CD4-positive, alpha-beta T cell treated with Interleukin-1 beta for 1 hour (primary cell): ENCODE measurements around the gene BSN.
"Not testable (repeated sequence)": the region's sequence is repeated elsewhere in the genome, so short reads cannot be mapped to it uniquely, and the experiment has no call there.

Source experiments
- DNase-seq, 2 donors: peaks; one replicate each; pipeline ENCODE4 v3.0.0-alpha.2; 2020 to 2022

Gene BSN

GRCh38 chr3:49675912-49676311 lies 121.6 kb downstream of the BSN start:
- DNase-seq: no peak

- no peak for DNase-seq
Observed at GRCh38 chr3:49680493-49681231, 126.4 kb downstream of the BSN start.

- DNase-seq: no peak
Observed at GRCh38 chr3:49681232-49681522, 126.9 kb downstream of the BSN start.

GRCh38 chr3:49681543-49681942 lies 127.3 kb downstream of the BSN start:
- no peak for DNase-seq

GRCh38 chr3:49683162-49683561 lies 128.9 kb downstream of the BSN start:
- no peak for DNase-seq

GRCh38 chr3:49684453-49684852 lies 130.2 kb downstream of the BSN start:
- not testable (repeated sequence) for DNase-seq

- DNase-seq: not testable (repeated sequence)
Observed at GRCh38 chr3:49685103-49685502, 130.8 kb downstream of the BSN start.

GRCh38 chr3:49685846-49686245 lies 131.6 kb downstream of the BSN start:
- DNase-seq: not testable (repeated sequence)

- peak; percentile 18 to 34 for DNase-seq
Observed at GRCh38 chr3:49686346-49686745, 132.1 kb downstream of the BSN start.

- DNase-seq: peak; percentile 37 to 43
Observed at GRCh38 chr3:49686769-49687423, 132.6 kb downstream of the BSN start.

GRCh38 chr3:49687424-49687795 lies 133.1 kb downstream of the BSN start:
- not testable (repeated sequence) for DNase-seq

GRCh38 chr3:49688338-49689045 lies 134.2 kb downstream of the BSN start:
- not testable (repeated sequence) for DNase-seq

- peak; percentile 91 to 94 for DNase-seq
Observed at GRCh38 chr3:49689046-49689907, 135.0 kb downstream of the BSN start, which contains the start of the genes MST1 and RNF123. TSS of gene MST1 (minus strand) at chr3:49689474. CDS start at chr3:49688691, 783 bp downstream. TSS of gene RNF123 (plus strand) at chr3:49689557. CDS start at chr3:49691166, 1,609 bp downstream.

- DNase-seq: not testable (repeated sequence)
Observed at GRCh38 chr3:49689908-49690624, 135.8 kb downstream of the BSN start.

GRCh38 chr3:49690856-49691255 lies 136.6 kb downstream of the BSN start:
- not testable (repeated sequence) for DNase-seq

GRCh38 chr3:49691481-49691880 lies 137.2 kb downstream of the BSN start:
- DNase-seq: not testable (repeated sequence)

- not testable (repeated sequence) for DNase-seq
Observed at GRCh38 chr3:49694409-49695070, 140.3 kb downstream of the BSN start.

- not testable (repeated sequence) for DNase-seq
Observed at GRCh38 chr3:49695350-49696015, 141.2 kb downstream of the BSN start.

GRCh38 chr3:49699281-49699979 lies 145.2 kb downstream of the BSN start:
- DNase-seq: no peak

GRCh38 chr3:49700014-49700413 lies 145.7 kb downstream of the BSN start:
- no peak for DNase-seq
